Thyroid gland (tissue), 4 donors: Measurements from ENCODE around the gene ZNF652. TPM values are rescaled to one million over a fixed set of nuclear protein-coding genes. Genes with fewer than 3 reads are reported as not detected.

Experiments
- DNase-seq, 2 donors: peaks; one replicate each; pipeline ENCODE4 v3.0.0-alpha.2; 2019
- H3K27ac ChIP-seq, 3 donors: fragments of 200-600 bp; sonication (generic); 1 replicate in 2 of 3; 2 replicates in 1 of 3; pipeline ENCODE4 v1.5.1; 2016 to 2019; ENCODE audit warnings: mild to moderate bottlenecking in 1 of 3, moderate library complexity in 1 of 3
- H3K27me3 ChIP-seq: fragments of 200-600 bp; sonication (generic); one replicate; pipeline ENCODE4 v1.5.1; 2019
- H3K36me3 ChIP-seq, 2 donors: fragments of 200-600 bp; sonication (generic); one replicate each; pipeline ENCODE4 v1.5.1; 2016 to 2019
- H3K4me1 ChIP-seq, 2 donors: fragments of 200-600 bp; sonication (generic); one replicate each; pipeline ENCODE4 v1.5.1; 2017 to 2019
- H3K4me3 ChIP-seq, 3 donors: fragments of 200-600 bp; sonication (generic); replicated peaks in 1 of 3; 1 replicate in 2 of 3; 2 replicates in 1 of 3; pipeline ENCODE4 v1.5.1; 2016; ENCODE audit warnings: mild to moderate bottlenecking in 1 of 3
- H3K9me3 ChIP-seq: fragments of 200-600 bp; sonication (generic); one replicate; pipeline ENCODE4 v1.5.1; 2017
- CTCF ChIP-seq, 6 experiments: fragments of 200-600 bp in 3 of 6; fragments of 450-650 bp in 3 of 6; sonication (generic) in 3 of 6; IDR thresholded peaks; one replicate each; pipeline ENCODE4 v1.5.1; 2016 to 2019; ENCODE audit warnings: antibody characterized with exemption in 6 of 6, mild to moderate bottlenecking in 2 of 6, inconsistent platforms in 1 of 6, moderate library complexity in 1 of 6
- POLR2A ChIP-seq, 2 donors: fragments of 450-650 bp; IDR thresholded peaks; one replicate each; pipeline ENCODE4 v1.6.1; 2017; ENCODE audit warnings: antibody characterized with exemption in 2 of 2, mild to moderate bottlenecking in 2 of 2, moderate library complexity in 1 of 2
- WGBS, 2 donors: methylation state at CpG; one replicate each; pipeline ENCODE4 v1.1.5; 2017; 5-methylcytosine and 5-hydroxymethylcytosine counted together
- intact Hi-C: fragments of 100-400 bp; cut with DNase I; formaldehyde crosslinking; loops from one replicate; pipeline ENCODE4 v1.15.1; 2023
- total RNA-seq, 4 donors: library from RNA; depleted of rRNA; stranded (reverse); fragments of >200 nt; gene quantifications; one replicate each; pipeline ENCODE4 v1.2.3, GENCODE V29; 2016

Gene ZNF652
- total RNA-seq, 4 donors from 2014 or later, result 60.0 to 64.9 (median 62.1) TPM

GRCh38 chr17:49312722-49313121 lies 49.3 kb downstream of the ZNF652 start:
- intact Hi-C loops, result loop anchor here (10.0 kb wide), 1 partner anchor 242 kb away; no protein-coding TSS in a partner anchor
- Histone ChIP-seq H3K27me3 (no peaks in the 10 kb centered on the region), H3K4me3 (no peak overlapping the region), H3K36me3 (peaks cover 0 to 11% of the 10 kb centered on the region in 2 donors), H3K27ac (no peak overlapping the region), H3K9me3 (no peaks in the 10 kb centered on the region), H3K4me1 (peaks cover 0 to 5% of the 10 kb centered on the region in 2 donors)
- WGBS, 2 donors, result 87 to 89% methylated on average over 3 of the region's 3 CpGs
- TF ChIP-seq POLR2A (IDR thresholded peaks at IDR 0.05), result no peak
- no peak for DNase-seq

GRCh38 chr17:49299996-49300395 lies 62.1 kb downstream of the ZNF652 start:
- WGBS, 2 donors, result 95% methylated on average over 3 of the region's 3 CpGs
- H3K36me3 ChIP-seq, result peaks cover 15 to 17% of the 10 kb centered on the region in 2 donors
- no peak overlapping the region for H3K4me3 ChIP-seq
- no peaks in the 10 kb centered on the region for H3K4me1 ChIP-seq
- no peak for DNase-seq
- no peaks in the 10 kb centered on the region for H3K27me3 ChIP-seq
- H3K27ac ChIP-seq, result no peak overlapping the region
- intact Hi-C loops, result no loop called here
- no peak for TF ChIP-seq POLR2A (IDR thresholded peaks at IDR 0.05)
- TF ChIP-seq CTCF (IDR thresholded peaks at IDR 0.05), result no peak
- H3K9me3 ChIP-seq, result no peaks in the 10 kb centered on the region

- Histone ChIP-seq H3K4me3 (no peak overlapping the region), H3K9me3 (no peaks in the 10 kb centered on the region), H3K4me1 (no peaks in the 10 kb centered on the region), H3K27ac (no peak overlapping the region), H3K36me3 (peaks cover 15 to 17% of the 10 kb centered on the region in 2 donors), H3K27me3 (no peaks in the 10 kb centered on the region)
- DNase-seq, result no peak
- WGBS, 2 donors, result 91 to 96% methylated on average over 13 of the region's 13 CpGs
- no peak for TF ChIP-seq POLR2A (IDR thresholded peaks at IDR 0.05)
- TF ChIP-seq CTCF (IDR thresholded peaks at IDR 0.05), result no peak
- intact Hi-C loops, result no loop called here
Observed at GRCh38 chr17:49298371-49298976, 63.6 kb downstream of the ZNF652 start.

- no peaks in the 10 kb centered on the region for H3K27me3 ChIP-seq
- H3K4me1 ChIP-seq, result no peaks in the 10 kb centered on the region
- DNase-seq, result no peak
- no peak overlapping the region for H3K27ac ChIP-seq
- TF ChIP-seq POLR2A (IDR thresholded peaks at IDR 0.05), result no peak
- TF ChIP-seq CTCF (IDR thresholded peaks at IDR 0.05), result no peak
- WGBS, 2 donors, result 82 to 89% methylated on average over 3 of the region's 3 CpGs
- no peak overlapping the region for H3K4me3 ChIP-seq
- H3K36me3 ChIP-seq, result peaks cover 15 to 17% of the 10 kb centered on the region in 2 donors
- H3K9me3 ChIP-seq, result no peaks in the 10 kb centered on the region
- intact Hi-C loops, result no loop called here
Observed at GRCh38 chr17:49297141-49297540, 64.9 kb downstream of the ZNF652 start.

- WGBS, 2 donors, result 90 to 92% methylated on average over 3 of the region's 3 CpGs
- no peak for TF ChIP-seq POLR2A (IDR thresholded peaks at IDR 0.05)
- no peak for TF ChIP-seq CTCF (IDR thresholded peaks at IDR 0.05)
- intact Hi-C loops, result no loop called here
Observed at GRCh38 chr17:49294122-49294521, 67.9 kb downstream of the ZNF652 start.

More at GRCh38 chr17:49294122-49294521, 67.9 kb downstream of the ZNF652 start:
- Histone ChIP-seq H3K27ac (no peak overlapping the region), H3K27me3 (no peaks in the 10 kb centered on the region), H3K36me3 (peaks cover 13 to 15% of the 10 kb centered on the region in 2 donors), H3K9me3 (no peaks in the 10 kb centered on the region), H3K4me1 (peaks cover 0 to under 1% of the 10 kb centered on the region in 2 donors), H3K4me3 (no peak overlapping the region)
- no peak for DNase-seq
